CD4-positive, alpha-beta T cell treated with Interleukin-1 beta for 1 hour (primary cell): Measurements from ENCODE around the gene MGAT3.
A peak's percentile ranks its signal among the peaks of the same experiment; 100 is the strongest.

Experiments
- DNase-seq, 2 donors: peaks; one replicate each; pipeline ENCODE4 v3.0.0-alpha.2; 2020 to 2022

MGAT3 gene

GRCh38 chr22:39534092-39534506 is 77.3 kb downstream of the MGAT3 start:
- no peak for DNase-seq

GRCh38 chr22:39534591-39535356 is 78.0 kb downstream of the MGAT3 start:
- peak; percentile 73 to 80 for DNase-seq

DNA sequence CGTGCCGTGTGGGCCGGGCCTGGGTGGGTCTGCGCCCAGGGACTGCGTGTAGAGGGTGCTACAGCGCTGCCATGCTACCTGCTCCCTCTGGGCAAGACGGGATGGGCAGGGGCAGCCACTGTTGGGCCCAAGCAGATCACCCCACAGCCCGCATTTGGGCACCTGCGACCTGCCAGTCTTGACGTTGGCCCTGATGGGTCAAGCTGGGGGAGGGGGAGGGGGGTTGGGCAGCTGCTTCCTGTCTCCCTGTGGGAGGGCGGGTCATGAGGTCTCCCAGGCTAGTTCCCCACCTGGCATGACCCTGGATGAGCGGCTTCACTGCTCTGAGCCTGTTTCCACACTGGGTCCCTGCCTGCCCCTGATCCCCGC is 78.5 kb downstream of the MGAT3 start:
- no peak for DNase-seq

DNA sequence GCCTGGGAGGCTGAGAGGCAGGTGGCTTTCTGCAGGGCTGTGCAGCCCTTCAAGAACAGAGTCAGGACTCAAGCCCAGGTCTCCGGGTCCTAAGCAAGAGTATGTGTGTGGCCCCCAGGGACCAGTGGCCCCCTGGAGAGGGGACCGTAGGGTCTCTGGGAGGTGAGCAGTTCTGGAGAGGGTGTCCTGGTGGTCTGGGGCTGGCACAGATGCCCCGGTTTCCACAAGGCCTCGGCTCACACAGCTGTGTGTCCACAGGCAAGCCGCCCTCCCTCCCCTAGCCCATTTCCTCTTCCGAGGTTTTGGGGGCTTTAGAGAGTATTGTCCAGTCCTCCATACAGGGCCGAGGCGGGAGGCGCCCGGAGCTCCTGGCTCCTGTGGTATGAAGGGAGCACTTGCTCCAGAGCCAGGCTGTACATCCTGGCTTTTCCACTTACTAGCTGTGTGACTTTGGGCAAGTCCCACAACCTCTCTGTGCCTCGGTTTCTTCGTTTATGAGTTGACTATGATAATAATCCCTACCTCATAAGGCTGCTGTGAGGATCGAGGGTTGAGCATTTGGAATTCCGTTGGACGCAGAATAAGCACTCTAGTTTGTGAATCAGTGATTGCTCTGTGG is 79.1 kb downstream of the MGAT3 start:
- DNase-seq = no peak

DNA sequence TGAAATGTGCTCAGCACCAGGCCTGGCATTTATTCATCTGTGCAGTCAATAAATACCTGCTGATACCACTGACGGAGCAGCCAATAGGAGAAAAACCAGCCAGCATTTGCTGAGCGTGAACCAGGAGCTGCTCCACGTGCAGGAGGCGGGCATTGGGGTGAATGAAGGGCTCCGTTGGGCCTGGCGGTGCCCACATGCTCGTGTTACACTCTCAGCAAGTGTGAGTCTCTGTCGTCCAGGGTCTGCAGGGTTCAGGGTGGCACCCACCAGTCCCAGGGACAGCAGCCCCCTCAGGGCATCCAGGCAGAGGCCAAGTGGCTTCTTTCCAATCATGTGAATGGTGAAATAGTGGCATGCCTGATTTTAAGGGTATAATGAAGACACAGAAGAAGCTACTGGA is 79.9 kb downstream of the MGAT3 start:
- no peak for DNase-seq

DNA sequence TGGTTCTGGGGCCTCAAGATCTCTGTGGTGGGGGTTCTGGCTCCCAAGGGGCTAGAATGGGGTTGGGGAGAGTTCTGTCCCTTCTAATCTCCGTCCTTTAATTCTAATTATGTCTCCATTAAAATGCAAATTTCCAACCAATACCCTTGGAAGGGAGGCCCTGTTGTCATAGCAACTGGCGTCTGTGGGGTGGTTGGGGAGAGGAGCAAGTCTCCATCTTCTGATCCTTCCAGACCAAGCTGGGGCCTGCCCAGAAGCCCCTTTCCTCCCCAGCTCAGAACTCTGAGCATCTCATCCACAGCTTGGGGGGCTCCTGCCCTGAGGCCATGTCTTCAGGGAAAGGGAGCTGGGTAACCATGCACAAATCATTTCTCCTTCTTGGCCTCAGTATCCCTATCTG is 81.2 kb downstream of the MGAT3 start:
- DNase-seq = no peak
